Endometrial microvascular endothelial cells (primary cell): Measurements from ENCODE around the gene SEMA6B. TPM values are rescaled to one million over a fixed set of nuclear protein-coding genes. Genes with fewer than 3 reads are reported as not detected.

Source experiments
- total RNA-seq: library from RNA; depleted of rRNA; stranded (reverse); fragments of >200 nt; gene quantifications from one replicate; pipeline ENCODE4 v1.2.3, GENCODE V29; 2015; ENCODE audit errors: inconsistent ontology term

SEMA6B gene
- total RNA-seq, 1 donor from 2014 or later = 220 TPM

Other genes with a start within 250 kb of the SEMA6B start
- 15.0 TPM for gene STAP2, start 220.9 kb downstream of the SEMA6B start, total RNA-seq
- 3.5 TPM for gene MPND, start 216.1 kb downstream of the SEMA6B start, total RNA-seq
- gene SH3GL1, start 159.1 kb downstream of the SEMA6B start, total RNA-seq = 128 TPM
- 21.3 TPM for gene CHAF1A, start 157.0 kb downstream of the SEMA6B start, total RNA-seq
- 125 TPM for gene UBXN6, start 101.9 kb downstream of the SEMA6B start, total RNA-seq
- gene HDGFL2, start 87.4 kb downstream of the SEMA6B start, total RNA-seq = 66.1 TPM
- gene PLIN4, start 41.2 kb downstream of the SEMA6B start, total RNA-seq = not detected
- not detected for gene PLIN5, start 24.5 kb downstream of the SEMA6B start, total RNA-seq
- 0.28 TPM for gene LRG1, start 19.6 kb downstream of the SEMA6B start, total RNA-seq
- 14.2 TPM for gene TNFAIP8L1, start 79.8 kb upstream of the SEMA6B start, total RNA-seq
- 130 TPM for gene MYDGF, start 110.7 kb upstream of the SEMA6B start, total RNA-seq
- gene DPP9, start 164.2 kb upstream of the SEMA6B start, total RNA-seq = 58.5 TPM
- gene FEM1A, start 232.1 kb upstream of the SEMA6B start, total RNA-seq = 11.4 TPM